Stimulated activated CD4-positive, alpha-beta T cell treated with anti-CD3 and anti-CD28 coated beads, Interleukin-15, amount 100 ng/mL, for 48 hours (primary cell): Measurements from ENCODE around the gene ERCC4.

Source experiments
- DNase-seq, 2 donors: peaks; one replicate each; pipeline ENCODE4 v3.0.0-alpha.2; 2020; ENCODE audit warnings: low read depth in 2 of 2

ERCC4 gene

DNA sequence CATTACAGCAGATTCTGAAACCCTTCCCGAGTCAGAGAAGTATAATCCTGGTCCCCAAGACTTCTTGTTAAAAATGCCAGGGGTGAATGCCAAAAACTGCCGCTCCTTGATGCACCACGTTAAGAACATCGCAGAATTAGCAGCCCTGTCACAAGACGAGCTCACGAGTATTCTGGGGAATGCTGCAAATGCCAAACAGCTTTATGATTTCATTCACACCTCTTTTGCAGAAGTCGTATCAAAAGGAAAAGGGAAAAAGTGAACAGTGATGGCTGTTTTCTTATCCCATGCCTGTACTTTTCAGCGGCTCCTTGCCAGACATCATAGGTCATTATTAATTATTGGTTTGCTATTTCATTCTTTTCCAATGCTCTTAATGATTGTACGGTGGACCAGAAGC is 28.1 kb downstream of the ERCC4 start:
- DNase-seq = no peak

DNA sequence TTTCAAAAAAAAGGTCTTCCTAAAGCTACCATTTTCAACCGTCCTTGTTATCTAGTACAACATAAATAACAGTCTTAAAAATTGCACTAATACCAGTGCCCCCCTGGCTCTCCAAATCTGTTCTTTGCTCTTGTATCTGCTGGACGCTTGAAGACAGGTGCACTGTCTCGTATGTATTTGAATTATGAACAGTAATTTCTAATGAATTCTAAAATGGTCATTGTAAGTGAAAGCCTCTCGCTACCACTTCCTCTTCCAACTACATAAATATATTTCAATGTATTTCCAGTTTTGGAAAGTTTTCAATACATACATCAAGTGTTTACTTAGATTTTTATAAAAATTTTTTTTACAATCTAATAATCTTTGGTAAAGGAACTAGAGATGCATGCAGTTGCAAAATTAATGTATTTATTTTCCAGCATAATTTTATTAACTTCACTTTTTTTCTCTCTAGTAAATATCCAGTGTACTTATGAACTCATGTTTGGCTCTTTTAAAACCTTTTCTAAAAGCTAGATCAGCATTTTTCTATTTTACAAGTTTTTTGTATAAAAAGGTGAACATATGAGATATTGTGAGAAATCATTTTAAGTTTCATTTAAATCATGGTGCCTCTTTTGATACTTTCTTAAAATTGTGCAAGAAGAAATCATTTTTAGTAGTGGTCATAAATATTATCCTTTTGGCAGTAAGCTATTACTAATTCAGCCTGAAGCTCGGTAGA is 31.0 kb downstream of the ERCC4 start:
- DNase-seq = no peak

DNA sequence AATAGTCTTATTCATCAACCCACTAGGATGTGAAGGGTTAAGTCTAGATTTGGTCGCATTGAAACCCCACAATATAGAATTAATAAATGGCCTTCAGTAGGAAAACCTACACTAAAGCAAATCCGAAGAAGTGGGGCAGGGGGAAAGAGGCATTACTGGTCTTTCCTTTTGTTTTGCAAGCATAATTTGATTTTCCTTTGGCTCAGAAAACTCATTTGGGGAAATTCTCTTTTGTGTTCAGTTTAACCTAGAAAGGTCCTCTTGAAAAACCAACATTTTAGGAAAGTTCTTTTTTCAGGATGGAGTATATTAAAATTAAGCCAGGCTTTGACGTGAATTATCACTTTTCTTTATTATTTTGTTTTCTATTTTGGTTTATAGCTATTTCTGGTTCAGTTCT is 31.7 kb downstream of the ERCC4 start:
- no peak for DNase-seq

DNA sequence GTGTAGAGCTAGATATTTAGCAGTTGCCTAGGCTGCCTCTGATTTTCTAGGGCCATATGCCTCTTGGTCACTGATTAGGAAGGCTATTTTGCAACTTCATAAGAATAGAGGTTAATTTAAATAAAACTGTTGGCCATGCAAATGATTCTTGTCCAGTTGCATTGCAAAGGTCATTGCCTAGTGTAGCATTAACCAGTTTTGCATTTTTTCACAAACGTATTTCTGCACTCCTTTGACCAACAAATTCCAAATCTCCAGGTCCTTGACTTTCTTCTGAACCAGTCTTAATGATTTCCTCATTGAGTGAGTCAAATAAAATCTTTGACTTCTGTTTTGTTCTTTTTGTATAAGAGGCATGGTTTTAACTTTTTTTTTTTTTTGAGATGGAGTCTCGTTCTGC is 33.5 kb downstream of the ERCC4 start:
- no peak for DNase-seq

DNA sequence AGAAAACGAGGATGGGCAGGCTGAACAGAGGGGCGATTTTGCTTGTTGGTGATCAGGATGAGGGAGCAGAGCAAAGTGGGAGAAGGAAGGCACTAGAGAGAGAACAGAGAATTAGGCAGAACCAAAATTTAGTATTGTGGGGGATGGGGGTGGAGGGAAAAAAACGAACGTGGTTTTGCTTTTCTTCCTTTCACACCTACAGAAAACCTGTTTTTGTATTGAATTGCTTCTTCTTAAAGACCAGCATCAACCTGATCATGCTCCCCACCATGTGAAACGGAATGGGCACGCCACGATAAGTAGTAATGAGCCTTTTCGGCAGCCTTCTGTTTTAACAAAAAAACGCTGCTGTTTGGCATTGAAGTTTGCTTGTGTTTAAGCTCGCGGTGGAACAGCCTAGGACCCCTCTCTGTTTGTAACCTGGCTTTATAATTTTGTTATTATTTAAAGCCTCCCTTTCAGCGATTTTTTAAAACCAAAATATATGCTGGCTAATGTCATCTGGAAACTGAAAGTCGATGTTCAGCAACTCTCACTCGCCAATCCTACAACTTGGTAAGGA is 36.8 kb downstream of the ERCC4 start:
- no peak for DNase-seq

DNA sequence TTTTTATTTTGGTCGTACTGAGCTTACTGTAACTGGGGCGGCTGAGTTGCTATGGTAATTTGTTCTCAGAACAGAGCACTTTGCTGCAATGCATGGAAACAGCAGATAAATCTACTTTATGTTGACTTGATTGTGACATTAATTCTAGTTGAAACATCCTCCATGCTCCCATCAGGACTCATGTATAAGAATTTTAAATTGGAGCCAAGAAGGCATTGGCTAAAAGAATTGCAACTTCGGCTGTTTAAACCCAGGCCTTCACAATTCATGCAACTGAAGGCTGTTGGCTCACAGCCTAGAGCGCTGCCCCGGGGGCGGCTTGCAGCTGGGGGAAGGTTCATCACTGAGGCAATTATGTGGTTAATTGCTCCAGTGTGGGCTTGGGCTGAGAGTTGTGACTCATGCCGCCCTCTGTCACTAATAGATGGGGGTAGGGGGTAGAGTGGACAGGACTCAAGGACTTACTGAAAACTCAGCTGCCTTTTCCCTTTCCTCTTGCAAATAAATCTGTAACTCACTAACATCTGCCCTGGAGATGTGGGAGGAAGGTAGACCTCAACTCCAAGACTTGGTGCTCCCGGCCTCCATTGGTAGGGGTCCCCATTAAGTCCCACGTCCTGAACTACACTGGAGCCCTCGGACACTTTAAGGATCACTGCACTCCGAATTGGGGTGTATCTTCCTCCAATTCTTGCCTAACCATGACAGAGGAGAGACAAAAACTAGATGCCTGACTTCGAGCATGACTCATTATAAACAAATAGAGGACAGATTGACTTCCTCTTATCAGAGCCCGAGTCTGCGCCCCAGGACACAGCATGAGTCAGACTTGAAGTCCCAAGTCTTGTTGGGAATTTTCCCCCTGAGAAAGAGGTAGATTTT is 37.5 kb downstream of the ERCC4 start:
- no peak for DNase-seq

DNA sequence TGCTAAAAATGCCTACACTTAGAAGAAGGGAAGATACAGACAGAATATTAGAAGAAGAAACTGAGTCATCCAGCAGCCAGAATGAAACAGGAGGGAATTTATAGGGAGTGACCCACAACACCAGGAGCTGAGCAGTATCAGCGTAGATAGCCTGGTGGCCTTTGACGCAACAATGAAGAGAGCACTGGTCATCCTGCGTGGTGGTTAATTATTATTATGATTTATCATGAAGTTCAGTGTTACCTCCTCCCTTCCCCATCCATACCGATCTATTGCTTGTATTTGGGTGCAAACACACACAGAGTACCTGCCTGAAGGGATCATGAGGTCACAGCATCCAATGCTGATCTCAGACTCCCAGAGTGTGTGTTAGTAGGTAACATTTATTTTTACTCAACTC is 38.5 kb downstream of the ERCC4 start:
- DNase-seq = no peak

DNA sequence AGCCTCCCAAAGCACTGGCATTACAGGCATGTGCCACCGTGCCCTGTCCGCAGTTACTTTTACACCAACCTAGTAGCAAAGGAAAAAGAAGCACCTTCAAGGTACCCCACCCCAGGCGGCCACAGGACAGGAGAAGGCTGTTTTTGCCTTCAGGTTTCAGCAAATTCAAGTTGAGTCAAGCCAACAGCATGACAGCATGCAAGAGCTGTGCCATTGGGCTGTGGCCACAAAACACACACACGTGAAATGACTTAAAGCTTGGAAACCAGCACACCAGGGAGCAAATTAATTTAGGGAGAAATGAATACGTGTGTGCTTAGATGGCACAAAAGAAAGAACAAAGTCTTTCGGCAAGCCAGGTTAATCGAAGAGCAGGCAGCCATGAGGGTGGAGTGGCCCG is 39.7 kb downstream of the ERCC4 start:
- no peak for DNase-seq

DNA sequence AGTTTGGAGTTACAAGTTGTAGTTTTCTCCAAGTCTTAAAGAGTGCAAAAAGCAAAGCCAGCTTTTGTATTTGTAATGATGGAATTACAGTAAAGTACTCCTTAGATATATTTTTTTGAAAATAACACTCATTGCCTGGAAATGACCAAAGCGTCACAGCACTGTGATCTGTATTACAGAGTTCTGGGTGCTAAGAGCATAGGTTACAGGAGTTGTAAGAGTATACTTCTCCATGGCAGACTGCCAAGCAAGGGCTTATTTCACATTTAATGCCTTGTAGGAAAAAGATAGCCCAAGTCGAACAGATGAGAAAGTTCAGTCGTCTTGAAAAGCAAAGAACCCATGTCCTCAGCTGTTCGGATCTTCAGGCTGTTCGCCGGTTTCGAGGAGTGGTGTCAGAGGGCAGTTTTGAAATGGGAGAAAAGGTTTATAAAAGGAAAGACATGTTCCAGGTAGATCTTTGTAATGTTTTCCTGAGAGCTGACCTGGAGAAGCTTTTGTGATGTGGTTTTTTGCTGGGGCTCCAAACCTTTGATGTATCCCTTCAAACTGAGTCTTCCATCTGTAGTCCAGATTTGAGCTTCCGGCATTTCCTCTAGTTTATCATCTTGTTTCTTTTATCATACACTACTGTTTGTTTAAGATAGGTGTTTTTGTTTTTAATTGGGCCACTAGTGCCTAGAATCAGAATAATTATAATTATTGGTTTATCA is 41.3 kb downstream of the ERCC4 start:
- no peak for DNase-seq

DNA sequence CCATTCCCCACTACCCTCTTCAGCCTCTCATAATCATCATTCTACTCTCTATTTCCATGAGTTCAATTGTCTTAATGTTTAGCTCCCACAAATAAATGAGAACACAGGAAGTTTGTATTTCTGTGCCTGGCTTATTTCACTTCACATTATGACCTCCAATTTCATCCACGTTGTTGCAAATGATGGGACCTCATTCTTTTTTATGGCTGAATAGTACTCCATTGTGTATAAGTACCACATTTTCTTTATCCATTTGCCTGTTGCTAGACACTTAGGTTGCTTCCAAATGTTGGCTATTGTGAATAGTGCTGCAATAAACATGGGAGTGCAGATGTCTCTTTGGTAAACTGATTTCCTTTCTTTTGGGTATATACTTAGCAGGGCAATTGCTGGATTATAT is 42.3 kb downstream of the ERCC4 start:
- DNase-seq = no peak

DNA sequence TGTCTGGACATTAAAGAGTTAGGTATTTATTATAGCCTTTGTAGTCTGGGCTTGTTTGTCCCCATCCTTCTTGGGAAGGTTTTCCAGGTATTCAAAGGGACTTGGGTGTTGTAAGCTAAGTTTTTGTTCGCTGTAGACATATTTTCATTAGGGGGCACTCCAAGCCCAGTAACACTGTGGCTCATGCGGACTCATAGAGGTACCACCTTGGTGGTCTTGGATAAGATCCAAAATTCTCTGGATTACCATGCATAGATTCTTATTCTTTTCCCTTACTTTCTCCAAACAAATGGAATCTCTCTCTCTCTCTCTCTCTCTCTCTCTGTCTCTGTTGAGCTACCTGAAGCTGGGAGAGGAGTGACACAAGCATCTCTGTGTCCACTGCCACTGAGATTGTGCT is 48.9 kb downstream of the ERCC4 start:
- DNase-seq = no peak

DNA sequence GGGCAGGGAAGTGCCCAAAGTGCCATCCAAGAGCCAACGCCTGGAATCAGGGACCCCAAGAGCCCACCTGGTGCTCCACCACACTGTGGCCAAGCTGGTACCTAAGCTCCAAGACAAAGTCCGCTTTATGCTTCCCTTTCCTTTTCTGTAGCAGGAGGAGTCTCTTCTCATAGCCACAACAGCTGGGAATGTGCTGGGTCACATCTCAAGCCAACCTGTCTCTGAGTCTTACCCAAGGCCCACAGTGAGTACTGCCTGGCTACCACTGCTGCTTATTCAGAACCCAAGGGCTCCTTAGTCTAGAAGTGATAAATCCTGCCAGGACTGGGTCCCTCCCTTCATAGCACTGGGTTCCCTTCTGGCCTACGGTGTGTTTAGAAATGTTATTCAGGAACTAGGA is 49.8 kb downstream of the ERCC4 start:
- no peak for DNase-seq

DNA sequence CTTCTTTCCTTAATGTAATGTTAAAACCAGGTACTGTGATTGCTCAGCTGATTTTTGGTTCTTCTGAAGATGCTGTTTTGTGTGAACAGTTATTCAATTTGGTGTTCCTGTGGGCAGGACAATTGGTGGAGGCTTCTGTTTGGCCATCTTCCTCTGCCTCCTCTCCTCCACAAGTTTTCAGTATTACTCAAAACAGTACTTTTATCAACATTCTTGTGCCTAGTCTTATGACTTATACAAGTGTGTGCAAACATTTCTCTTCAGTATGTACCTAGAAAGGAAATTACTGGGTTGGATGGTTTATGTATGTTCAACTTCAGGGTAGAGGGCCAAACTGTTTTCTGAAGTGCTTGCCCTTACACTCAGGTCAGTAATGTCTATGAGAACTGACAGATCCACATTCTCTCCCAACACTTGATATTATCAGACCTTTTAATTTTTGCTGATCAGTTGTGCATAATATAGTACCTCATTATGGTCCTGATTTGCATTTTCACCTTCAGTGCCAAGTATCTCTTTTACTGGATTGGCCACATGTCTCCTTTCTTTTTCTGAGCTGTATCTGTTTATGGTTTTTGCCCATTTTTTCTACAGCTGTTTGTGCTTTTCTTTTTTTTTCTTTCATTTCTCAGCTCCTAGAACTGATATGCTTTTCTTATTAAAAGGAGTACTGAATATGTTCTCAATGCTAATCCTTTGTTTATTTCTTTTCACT is 50.9 kb downstream of the ERCC4 start:
- no peak for DNase-seq

DNA sequence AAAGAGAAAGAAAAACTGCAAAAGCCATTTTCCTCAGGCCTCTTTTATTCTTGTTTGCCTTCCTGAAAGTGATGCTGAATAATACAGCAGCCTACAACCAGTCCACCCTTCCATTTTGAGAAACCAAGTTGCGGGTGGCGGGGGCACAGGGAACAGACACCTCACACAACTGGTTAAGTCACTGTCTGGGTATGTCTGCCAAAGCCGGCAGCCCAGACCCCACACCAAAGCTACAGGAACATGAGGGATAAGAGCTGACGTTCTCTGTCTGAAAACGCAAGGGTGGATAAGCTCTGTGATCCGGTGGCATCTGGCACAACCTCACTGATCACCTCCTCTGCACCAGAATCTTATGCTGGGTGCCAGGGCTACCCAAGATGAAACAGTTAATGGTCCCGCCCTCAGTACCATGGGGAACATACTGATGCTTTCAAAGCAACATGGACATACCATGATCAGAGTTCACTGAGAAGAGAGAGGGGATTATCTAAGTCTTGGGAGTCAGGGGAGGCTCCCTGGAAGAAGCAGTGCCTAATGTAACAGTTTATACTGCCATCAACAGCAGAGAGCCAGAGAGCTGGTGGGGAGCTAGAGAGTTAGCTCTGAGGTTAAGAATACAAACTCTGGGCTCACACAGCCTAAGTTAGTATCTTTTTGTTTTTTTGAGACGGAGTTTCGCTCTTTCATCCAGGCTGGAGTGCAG is 53.5 kb downstream of the ERCC4 start:
- no peak for DNase-seq

DNA sequence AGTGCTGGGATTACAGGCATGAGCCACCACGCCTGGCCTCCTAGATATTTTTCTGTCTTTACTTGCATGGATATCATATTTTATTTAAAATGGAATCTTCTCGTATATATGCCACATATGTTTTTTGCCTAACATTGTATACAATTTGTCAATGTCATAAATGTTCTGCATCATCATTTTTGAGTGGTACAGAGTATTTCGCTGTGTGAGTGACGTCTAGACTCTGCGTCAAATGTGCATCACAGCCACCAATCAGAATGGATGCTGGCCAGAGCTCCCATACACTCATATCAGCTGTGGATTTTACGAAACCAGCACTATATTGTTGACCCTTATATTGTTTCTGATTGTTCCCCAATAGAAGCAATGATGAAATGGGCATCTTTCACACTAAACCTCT is 57.2 kb downstream of the ERCC4 start:
- DNase-seq = no peak

DNA sequence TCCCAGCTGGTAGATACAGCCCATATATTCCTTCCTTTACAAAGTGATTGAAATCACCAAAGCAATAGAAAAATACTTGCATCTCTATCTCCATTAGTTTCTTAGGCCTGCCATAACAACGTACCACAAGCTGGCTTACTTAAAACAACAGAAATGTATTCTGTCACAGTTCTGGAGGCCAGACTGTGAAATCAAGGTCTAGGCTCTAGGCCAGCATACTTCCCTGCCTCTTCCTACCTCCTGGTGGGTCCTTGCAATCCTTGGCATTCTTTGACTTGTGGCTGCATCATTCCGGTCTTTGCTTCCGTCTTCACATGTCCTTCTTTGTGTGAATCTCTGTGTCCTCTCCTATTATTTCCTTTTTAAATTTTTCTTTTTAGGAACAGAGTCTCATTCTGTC is 62.5 kb downstream of the ERCC4 start:
- DNase-seq = no peak

DNA sequence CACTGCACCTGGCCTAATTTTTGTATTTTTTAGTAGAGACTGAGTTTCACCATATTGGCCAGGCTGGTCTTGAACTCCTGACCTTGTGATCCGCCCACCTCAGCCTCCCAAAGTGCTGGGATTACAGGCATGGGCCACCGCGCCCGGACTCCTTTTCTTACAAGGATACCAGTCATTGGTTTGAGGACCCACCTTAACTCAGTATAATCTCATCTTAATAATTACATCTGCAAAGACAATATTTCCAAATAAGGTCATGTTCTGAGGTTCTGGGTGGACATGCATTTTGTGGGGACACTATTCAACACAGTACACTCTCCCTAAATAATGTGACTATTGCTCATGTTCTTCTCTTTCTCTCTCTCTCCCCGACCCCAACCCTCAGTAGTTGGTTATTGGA is 63.7 kb downstream of the ERCC4 start:
- DNase-seq = no peak

DNA sequence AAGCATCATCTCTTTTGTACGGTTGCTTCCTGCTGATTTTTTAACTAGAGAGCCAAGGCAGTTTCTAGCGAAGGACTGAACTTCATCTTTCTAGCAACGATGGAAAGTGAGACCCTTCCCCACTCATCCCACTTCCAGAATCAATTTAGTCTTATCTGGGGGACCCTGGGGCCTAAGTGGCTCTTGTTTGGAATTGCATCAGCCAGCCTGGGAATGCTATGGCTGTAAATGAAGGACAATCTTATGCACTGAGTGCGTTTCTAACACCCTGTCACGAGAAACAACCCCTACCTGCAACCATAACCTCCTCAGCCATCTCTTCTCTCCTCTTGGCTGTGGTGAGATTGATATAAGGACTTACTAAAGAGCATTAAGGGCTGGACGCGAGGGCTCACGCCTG is 64.8 kb downstream of the ERCC4 start:
- no peak for DNase-seq

DNA sequence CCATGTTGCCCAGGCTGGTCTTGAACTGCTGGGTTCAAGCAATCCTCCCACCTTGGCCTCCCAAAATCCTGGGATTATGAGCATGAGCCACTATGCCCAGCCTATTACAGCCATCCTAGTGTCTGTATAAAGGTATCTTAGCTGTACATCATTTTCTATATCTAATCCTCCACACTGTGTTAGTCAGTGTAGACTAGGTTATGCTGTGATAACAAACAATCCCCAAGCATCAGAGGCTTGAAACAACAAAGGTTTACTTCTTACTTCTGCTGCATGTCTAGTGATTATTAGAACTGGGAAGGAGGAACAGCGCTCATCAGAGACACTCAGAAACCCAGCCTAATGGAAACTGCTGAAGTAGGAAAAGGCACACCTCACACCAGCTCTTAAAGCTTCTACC is 68.1 kb downstream of the ERCC4 start:
- no peak for DNase-seq

DNA sequence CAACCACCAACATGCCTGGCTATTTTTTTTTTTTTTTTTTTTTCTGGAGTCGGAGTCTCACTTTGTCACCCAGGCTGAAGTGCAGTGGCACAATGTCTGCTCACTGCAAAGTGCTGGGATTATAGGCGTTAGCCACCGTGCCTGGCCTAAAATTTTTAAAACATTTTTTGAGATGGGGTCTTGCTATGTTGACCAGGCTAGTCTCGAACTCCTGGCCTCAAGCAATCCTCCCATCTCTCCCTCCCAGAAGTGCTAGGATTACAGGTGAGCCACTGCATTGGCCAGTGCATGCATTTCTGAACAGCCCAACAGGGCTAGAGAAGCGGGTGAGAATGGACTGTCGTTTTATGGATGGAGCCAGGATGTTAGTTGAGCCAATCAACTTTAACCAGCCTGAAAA is 72.4 kb downstream of the ERCC4 start:
- DNase-seq = no peak

DNA sequence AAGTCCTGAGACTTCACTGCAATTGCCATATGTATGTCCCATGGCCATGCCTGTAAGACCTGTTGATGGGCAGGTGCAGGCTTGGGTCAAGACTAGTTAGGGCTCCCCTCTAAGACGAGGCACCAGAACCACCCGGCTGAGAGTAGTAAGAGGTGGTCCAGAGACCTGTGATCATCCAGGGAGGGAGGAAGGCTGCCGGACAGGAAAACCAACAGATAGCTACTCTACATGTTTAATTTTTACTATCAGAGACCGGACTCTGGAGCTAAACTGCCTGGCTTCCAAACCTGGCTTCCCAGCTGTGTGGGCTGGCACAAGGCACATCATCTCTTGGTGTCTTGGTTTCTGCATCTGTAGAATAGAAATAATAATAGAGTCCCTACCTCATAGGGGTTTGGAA is 73.0 kb downstream of the ERCC4 start:
- no peak for DNase-seq
